GM21619 (cell line): ENCODE results near the gene PLIN5.
"Not testable (repeated sequence)": the region's sequence is repeated elsewhere in the genome, so short reads cannot be mapped to it uniquely, and the experiment has no call there.

ENCODE experiments used
- ATAC-seq: cut with Tn5 transposase; IDR thresholded peaks from one replicate; pipeline ENCODE4 v1.9.1; 2021; ENCODE audit not compliant: unreplicated experiment

Gene PLIN5

DNA sequence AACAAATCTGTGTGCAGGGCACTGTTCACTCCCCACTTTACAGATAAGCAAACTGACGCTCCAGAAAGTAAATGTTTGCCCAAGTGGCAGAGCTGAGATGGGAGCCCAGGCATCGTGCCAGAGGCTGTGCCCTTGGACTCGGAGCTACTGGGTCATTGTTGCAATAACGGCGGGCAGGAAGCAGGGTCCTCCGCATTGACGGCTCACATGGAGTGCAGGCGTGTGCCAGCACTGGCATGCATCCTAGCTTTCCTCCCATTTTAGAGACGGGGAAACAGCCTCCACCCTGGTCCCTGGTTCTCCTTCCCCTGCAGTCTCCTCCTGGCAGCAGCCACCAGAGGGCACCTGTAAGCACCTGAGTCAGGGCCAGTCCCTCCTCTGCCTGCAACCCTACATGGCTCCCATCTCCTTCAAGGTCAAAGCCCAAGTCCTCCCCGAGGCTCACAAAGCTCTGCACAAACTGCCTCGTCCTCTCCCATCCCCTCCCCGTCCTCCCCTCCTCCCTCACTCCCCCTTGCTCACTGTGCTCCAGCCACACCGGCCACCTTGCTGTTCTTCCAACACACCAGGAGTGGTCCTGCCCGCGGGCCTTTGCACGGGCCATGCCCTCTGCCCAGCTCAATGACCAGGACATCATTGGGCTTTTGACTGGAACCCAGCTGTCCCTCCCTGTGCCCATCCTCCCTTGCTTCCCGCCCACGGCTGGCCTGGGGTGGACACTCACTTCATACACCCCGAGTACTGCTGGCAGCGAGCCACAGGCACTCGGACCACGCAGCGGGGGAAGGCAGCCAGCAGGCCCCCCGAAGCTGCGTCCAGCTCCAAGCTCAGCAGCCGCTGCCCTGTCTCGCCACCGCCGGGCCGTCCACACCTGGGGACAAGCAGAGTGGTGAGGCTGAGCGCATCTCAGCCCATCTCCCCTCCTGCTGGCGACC is 12.5 kb upstream of the PLIN5 start:
- no peak for ATAC-seq

DNA sequence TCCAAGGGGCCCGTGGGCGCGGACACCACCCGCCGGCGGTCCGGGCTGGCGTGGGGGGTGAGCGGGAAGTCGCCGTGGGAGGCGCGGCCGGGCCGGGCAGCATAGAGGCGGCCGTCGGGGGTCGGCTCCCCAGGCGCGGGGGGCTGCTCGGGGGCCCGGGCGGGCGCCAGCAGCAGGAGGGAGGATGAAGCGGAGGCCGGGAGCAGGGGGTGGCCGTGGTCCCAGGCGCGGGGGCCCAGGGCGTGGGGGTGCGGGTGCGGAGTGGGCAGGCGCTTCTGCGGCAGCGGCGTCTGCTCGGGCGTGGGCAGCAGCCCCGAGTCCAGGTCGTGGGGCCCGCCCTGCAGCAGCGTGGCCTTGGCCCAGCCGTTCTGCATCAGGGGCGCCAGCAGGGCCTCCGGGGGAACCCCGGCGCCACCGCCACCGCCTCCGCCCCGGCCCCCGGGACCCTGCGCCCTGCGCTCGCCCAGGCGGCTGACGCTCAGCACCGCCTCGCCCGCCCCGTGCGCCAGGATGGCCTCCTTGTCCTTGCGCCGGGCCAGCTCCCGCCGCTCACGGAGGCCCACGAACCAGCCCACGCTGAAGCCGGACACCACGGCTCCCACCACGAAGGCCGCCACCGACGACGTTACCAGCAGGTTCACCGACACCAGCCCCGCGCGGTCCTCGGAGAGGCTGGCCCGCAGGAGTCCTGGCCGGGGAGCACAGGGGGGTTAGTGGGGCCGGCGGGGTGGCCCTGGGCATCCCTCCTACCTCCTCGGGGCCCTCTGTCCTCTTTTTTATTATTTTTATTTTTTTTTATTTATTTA is 9.0 kb upstream of the PLIN5 start:
- ATAC-seq, result no peak

DNA sequence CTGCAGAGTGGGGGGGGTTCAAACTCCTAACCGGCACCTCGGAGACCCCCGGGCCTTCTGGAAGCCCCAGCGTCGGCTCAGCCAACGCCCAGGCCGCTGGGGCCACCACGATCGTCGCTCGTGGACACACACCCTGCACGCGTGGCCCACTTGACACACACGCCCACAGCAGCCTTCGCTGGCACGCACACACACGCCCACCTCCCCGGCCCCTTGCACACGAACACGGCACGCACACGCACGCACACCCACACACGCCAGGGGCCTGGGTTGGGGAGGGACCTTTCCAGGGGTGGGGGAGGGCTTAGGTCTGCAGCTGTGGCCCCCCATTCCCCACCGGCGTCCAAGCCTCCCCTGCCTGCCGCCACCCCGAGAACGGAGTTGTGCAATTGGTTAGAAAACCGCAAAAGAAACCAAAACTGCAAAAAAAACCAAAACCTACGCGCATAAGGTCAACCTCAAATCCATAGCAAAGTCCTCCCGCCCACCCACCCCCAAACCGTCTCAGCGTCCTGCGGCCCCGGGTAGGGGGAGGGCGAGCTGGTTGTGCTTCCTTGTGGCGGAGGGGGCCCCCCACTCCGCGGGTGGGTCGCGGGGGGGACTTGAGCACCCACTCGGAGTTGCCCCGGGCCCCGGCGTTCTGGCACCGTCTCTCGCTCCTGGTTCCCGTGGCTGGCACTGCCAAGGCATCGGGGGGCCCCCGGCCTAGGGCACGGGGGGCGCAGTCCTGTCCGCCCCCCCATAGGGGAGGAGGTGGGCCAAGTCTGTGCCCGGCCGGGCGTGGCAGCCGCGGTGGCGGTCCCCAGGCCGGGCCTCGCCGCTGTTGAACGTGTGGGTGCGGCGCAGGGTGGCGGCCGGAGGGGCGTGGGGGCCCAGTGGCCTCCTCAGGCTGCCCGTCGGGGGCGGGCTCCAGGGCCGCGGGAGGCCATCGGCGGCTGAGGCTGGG is 8.1 kb upstream of the PLIN5 start:
- ATAC-seq, result no peak

DNA sequence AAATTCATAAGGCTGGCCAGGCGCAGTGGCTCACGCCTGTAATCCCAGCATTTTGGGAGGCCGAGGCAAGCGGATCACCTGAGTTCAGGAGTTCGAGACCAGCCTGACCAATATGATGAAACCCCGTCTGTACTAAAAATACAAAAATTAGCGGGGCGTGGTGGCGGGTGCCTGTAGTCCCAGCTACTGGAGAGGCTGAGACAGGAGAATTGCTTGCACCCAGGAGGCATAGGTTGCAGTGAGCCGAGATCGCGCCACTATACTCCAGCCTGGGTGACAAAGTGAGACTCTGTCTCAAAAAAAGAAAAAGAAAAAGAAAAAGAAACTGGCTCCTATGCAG is 6.8 kb upstream of the PLIN5 start:
- ATAC-seq, result not testable (repeated sequence)

DNA sequence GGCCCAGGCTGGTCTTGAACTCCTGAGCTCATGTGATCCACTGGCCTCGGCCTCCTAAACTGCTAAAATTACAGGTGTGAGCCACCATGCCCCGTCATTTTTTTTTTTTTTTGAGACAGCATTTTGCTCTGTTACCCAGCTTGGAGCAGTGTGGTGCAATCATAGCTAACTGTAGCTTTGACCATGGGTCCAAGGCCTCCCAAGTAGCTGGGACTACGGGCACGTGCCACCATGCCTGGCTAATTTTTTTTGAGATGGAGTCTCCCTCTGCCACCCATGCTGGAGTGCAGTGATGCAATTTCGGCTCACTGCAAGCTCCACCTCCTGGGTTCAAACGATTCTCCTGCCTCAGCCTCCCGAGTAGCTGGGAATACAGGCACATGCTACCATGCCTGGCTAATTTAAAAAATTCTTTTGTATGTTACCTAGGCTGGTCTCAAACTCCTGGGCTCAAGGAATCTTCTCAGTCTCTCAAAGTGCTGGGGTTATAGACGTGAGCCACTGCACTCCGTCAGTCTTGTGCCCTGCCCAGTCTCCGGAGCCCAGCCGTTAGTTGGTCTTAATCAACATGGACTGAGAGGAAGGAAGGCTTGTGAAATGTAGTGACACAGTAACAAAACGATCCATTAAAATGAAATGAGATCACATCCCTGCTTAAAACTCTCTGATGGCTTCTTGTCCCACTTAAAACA is 6.2 kb upstream of the PLIN5 start:
- no peak for ATAC-seq

DNA sequence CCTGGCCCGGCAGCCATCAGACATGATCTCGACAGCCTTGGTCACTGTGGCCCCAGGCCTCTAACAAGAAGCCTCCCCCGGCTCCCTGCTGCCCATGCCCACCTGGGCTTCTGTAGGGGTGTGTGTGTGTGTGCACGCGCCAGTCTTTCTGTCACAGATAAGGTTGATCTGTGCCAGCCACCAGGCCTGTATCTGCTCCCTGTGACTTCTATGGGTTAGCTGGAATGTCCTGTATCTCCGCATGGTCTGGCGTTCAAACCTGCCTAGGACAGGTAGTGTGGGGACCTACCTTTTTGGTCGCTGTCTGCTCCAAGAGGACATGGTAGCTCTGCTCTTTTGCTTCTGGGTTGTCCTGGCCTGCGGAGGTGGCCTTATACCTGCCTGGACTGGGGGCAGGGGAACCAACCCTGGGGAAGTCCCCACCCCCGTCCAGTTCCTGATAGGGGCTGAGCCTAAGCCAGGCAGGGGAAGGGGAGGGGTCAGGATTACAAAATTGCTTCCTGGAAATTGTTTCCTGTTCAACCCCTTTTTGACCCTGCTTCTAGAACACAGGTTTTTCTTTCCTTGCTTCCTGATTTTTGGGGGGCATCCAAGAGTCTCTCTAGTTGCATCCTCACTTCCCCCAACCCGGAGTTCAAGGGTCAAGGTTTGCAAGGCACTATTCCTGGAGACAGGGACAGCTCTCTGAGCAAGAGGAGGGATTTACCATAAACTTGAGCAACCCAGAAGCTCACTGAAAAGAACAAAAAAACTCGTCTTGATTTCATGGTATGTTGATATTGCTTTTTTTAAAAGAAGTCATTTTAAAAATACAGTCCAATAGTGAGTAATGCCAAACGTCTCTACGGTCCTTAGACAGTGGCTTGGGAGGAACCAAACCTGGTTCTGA is 4.9 kb upstream of the PLIN5 start, which contains the start of gene LRG1:
Gene LRG1 (minus strand): TSS at position 344 of the 889 bp plus-strand sequence. CDS start 23 bp downstream, at position 321.
- no peak for ATAC-seq

DNA sequence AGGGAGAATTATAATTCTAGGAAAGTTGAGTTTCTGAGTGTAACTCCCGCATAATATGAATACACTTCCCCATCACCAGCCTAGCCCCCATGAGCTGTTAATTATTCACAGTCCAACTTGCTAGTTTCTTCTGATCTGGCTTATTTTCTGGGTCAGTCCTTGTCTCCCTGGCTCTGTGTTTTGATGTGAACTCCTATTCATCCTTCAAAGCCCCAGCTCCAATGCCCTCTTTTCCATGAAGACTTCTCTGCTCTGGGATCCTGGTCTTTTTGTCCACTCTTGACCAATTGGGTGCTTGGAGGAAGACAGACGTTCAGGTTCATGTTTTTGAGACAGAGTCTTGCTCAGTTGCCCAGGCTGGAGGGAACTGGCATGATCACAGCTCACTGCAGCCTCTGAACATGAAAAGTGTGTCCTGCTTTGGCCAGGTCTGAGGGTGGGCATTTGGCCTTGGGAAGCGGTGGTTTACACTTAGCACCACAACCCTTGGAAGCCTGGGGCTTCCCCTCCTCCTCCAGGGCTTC is 4.2 kb upstream of the PLIN5 start:
- no peak for ATAC-seq

DNA sequence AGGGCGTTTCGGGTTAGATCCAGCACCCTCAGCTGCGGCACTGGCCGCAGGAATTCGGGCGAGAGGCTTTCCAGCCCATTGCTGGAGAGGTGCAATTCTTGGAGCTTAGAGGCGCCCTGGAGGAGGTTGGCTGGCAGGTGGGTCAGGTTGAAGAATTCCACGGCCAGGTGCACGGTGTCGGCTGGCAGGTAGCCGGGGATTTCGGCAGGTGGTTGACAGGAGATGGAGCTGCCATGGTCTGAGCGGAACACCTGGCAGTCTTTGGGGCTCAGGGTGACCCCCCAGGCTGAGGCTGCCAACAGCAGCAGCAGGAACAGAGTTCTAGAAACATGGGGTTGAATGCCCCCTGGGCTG is 3.6 kb upstream of the PLIN5 start:
- ATAC-seq, result no peak

DNA sequence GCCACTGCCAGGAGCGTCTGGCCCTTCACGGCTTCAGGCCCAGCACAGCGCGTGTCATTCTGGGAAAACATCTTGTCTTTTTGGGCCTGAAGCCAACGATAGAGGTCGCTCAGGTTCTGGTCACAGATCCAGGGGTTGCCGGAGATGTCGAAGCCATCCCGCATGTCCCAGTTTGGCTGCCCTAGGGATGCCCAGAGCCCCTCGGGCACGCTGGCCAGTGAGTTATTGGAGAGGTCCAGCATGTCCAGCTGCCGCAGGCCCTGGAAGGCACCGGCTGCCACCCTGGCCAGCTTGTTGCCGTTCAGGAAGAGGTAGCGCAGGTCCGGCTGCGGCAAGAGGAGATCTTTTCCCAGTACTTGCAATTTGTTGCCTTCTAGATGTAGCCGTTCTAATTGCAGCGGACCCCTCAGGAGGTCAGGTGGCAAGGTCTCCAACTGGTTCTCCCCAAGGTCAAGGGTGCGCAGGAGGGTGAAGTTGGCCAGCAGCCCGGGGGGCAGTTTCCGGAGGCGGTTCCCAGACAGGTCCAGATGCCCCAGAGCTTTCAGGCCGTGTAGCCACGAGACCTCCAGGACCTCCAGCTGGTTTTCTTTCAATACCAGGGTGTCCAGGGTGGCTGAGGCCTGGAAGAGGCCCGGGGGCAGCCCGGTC is 3.1 kb upstream of the PLIN5 start:
- no peak for ATAC-seq

DNA sequence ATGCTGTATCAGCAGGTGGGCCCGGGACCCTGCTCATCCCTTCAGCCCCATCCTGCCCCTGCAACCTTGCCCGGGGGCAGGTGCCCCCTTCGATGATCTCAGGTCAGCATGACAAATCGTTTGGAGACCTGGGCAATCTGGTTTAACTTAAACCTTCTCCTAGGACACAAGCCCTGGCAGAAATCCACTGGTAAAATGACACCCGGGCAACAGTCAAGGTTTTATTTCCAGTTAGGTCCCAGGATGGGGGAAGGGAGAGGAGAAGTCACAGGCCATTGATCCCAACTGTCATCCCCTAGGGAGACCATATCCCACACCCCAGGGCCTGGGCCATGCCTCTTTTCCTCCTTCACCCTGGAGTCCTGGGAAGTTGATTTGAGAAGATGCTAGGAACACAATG is 1.8 kb upstream of the PLIN5 start:
- no peak for ATAC-seq

DNA sequence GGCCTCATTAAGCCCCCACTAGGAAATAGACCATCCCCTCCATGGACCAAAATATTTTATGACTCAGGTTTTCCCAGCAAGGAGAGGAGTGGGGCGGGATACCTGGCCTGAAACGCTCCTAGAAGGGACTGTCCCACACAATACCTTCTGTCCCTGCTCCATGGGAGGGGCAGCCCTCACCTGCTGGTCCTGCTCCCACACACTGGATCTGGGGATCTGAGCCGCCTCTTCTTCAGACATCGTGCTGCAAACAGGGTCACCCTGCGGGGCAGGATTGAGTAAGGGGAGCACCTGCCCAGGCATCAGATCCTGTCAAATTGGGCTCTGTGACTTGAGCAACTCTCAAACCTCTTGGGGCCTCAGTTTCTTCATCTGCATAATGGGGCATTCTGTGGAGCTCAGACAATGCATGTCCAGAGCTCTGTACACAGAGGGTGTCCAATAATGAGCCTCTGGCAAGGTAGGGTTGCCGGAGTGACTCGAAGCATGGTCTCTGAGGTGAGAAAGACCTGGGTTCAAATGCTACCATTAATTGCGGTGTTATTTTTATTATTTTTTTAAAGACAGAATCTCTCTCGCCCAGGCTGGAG is 1.1 kb downstream of the PLIN5 start:
- no peak for ATAC-seq

DNA sequence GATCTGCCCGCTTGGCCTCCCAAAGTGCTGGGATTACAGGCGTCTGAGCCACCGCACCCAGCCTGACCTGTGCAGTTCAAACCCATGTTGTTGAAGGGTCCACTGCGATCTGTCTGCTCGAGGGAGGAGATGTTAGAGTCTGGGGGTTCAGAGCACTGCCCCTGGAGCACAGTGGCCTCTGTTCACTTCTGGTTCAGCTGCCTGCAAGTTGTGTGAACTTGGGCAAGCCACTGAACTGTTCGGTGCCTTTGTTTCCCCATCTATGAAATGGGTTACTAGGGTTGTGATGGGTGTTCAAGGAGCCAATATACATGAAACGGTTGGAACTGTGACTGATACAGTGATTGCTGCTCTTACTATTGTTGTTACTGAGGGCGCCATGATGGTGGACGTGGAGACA is 1.7 kb downstream of the PLIN5 start:
- no peak for ATAC-seq

DNA sequence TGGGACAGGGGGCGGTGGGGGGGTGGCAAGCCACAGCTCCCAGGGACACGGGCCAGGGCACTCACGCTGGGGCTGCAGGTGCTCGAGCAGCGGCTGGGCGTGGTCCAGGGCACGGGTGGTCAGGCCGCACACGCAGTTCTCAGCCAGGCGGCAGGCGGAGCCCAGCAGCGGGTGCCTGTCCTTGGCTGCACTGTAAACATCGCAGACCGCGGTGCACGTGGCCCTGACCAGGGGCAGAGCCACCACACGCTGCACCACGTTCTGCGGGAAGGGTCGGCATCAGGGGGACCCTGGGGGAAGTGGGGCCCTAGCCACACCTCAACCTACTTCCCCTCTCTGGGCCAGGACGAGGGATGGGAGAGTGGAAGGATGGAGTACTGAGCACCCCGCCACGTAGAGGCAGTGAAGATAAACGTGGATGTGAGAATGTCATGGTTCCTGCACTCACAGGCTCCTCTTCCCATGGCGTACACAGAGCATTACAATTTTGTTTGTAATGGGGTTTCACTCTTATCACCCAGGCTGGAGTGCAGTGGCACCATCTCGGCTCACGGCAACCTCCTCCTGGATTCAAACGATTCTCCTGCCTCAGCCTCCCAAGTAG is 3.4 kb downstream of the PLIN5 start:
- ATAC-seq, result no peak

DNA sequence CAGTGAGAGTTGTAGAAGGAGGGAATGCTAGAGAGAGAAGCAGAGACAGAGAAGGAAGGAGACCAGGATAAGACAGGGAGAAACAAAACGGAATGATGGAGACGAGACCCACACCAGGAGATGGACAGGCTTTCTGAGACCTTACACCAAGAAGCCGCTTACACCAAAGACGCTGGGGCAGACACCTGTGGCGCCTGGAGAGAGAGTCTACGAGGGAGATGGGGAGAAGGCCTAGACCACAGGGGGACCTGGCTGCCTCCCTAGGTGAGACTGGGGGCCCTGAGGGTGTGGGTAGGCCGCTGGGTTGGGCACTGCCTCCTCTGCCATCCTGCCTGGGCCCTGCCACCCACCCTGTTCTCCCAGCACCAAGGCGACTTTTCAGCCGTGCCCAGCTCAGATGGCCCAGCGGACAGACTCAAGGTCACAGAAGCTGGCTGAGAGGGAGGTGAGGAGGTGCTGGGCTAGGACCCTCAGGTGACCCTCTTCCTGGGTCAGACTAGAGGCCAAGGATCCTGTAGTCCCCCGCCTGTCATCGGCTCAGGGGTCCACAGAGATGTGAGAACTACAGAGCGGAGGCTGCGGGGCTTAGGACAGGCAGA is 5.0 kb downstream of the PLIN5 start:
- ATAC-seq, result no peak

DNA sequence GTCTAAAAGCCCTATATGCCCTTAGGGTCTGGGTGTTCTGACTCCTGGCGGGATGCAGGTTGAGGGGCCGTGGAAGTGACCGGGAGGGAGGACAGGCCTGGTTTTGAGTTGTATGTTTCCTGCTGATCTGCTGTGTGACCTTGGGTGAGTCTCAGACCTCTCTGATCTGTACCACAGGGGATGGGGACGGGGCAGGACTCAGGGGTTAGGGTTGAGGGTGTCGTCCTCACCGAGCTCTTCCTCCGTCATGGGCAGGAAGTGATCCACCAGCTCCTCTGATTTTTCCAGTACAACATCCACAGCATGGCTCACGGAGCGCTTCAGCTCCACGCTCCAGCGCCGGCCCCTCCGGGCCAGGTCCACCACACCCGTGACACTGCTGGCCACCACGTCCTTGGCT is 6.2 kb downstream of the PLIN5 start:
- ATAC-seq, result no peak

DNA sequence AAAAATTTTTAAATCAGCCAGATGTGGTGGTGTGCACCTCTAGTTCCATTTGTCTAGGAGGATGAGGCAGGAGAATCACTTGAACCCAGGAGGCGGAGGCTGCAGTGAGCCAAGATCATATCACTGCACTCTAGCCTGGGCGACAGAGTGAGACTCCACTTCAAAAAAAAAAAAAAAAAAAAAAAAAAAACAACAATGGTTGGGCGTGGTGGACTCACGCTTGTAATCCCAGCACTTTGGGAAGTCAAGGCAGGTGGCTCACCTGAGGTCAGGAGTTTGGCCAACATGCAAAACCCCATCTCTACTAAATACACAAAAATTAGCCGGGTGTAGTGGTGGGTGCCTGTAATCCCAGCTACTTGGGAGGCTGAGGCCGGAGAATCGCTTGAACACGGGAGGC is 7.6 kb downstream of the PLIN5 start:
- not testable (repeated sequence) for ATAC-seq

DNA sequence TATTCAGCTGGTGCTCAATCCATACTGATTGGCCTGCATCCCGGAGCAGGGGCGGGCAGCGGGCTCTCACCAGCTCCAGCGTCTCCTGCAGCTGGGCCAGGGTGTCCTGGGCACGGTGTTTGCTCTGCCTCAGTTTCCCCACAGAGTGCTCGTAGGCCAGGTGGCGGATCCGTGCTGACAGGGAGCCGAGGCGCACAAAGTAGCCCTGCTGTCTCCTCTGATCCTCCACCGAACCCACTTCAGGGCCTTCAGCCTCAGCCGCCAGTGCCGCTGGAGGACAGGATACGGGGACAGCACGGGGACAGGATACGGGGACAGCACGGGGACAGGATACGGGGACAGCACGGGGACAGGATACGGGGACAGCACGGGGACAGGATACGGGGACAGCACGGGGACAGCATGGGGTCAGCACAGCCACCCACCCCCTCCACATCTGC is 9.4 kb downstream of the PLIN5 start:
- ATAC-seq, result no peak
